Spleen (tissue), 11 donors: ENCODE results near the gene QPCT. TPM values are rescaled to one million over a fixed set of nuclear protein-coding genes. Genes with fewer than 3 reads are reported as not detected.

Experiments
- DNase-seq: peaks from one replicate; pipeline ENCODE4 v3.0.0-alpha.2; 2020
- H3K27ac ChIP-seq, 8 donors: fragments of 200-600 bp; sonication (generic) in 7 of 8; 1 replicate in 4 of 8; 2 replicates in 4 of 8; pipeline versions ENCODE4 v1.5.0 to v1.8.0; 2016 to 2021; ENCODE audit warnings: inconsistent platforms in 4 of 8, mild to moderate bottlenecking in 4 of 8, moderate library complexity in 1 of 8
- H3K27me3 ChIP-seq, 7 donors: fragments of 200-600 bp; sonication (generic) in 6 of 7; replicated peaks in 1 of 7; 1 replicate in 4 of 7; 2 replicates in 3 of 7; pipeline versions ENCODE4 v1.5.0 to v1.8.0; 2016 to 2021; ENCODE audit warnings: inconsistent platforms in 3 of 7, mild to moderate bottlenecking in 1 of 7
- H3K36me3 ChIP-seq, 6 donors: fragments of 200-600 bp; sonication (generic) in 5 of 6; 1 replicate in 4 of 6; 2 replicates in 2 of 6; pipeline versions ENCODE4 v1.5.0 to v1.8.0; 2016 to 2021; ENCODE audit warnings: inconsistent platforms in 2 of 6
- H3K4me1 ChIP-seq, 6 donors: fragments of 200-600 bp; sonication (generic) in 5 of 6; 1 replicate in 3 of 6; 2 replicates in 3 of 6; pipeline versions ENCODE4 v1.5.0 to v1.8.0; 2016 to 2021; ENCODE audit warnings: inconsistent platforms in 3 of 6
- H3K4me3 ChIP-seq, 8 donors: fragments of 200-600 bp; sonication (generic) in 7 of 8; 1 replicate in 4 of 8; 2 replicates in 4 of 8; pipeline versions ENCODE4 v1.5.0 to v1.8.0; 2016 to 2021; ENCODE audit warnings: inconsistent platforms in 4 of 8, mild to moderate bottlenecking in 4 of 8, moderate library complexity in 2 of 8
- H3K9me3 ChIP-seq, 8 donors: fragments of 200-600 bp; sonication (generic) in 7 of 8; 1 replicate in 4 of 8; 2 replicates in 4 of 8; pipeline versions ENCODE4 v1.5.0 to v1.8.0; 2016 to 2021; ENCODE audit warnings: inconsistent platforms in 4 of 8
- CTCF ChIP-seq, 11 experiments: fragments of 200-600 bp in 7 of 11; fragments of 450-650 bp in 4 of 11; sonication (generic) in 4 of 11; IDR thresholded peaks in 8 of 11; conservative IDR thresholded peaks in 3 of 11; 1 replicate in 7 of 11; 2 replicates in 4 of 11; pipeline versions ENCODE4 v1.4.0 to v1.8.0; 2016 to 2021; ENCODE audit warnings: antibody characterized with exemption in 11 of 11, inconsistent platforms in 4 of 11, mild to moderate bottlenecking in 1 of 11
- POLR2A ChIP-seq, 3 donors: fragments of 450-650 bp; IDR thresholded peaks; one replicate each; pipeline ENCODE4 v1.5.1; 2017; ENCODE audit warnings: antibody characterized with exemption in 3 of 3, mild to moderate bottlenecking in 1 of 3
- POLR2AphosphoS5 ChIP-seq, 3 donors: sonication (generic); formaldehyde crosslinking; IDR thresholded peaks; one replicate each; pipeline ENCODE4 v1.5.1; 2017; ENCODE audit warnings: antibody characterized with exemption in 3 of 3
- WGBS, 5 donors: extraction: QIAGEN DNeasy Blood & Tissue Kit in 3 of 5; methylation state at CpG; one replicate each; pipeline versions ENCODE4 v1.1.5 to v1.1.7; 2013 to 2018; 5-methylcytosine and 5-hydroxymethylcytosine counted together
- intact Hi-C: fragments of 100-400 bp; cut with DNase I; formaldehyde crosslinking; loops from one replicate; pipeline ENCODE4 v1.15.0; 2023; ENCODE audit warnings: low total_unique reads
- polyA plus RNA-seq, 3 donors: library from polyadenylated mRNA; stranded (reverse); fragments of 200-250 nt; gene quantifications; one replicate each; pipeline ENCODE4 v1.2.1, GENCODE V29; 2013
- total RNA-seq, 7 donors: library from RNA; depleted of rRNA in 3 of 7; stranded (reverse); fragments of >200 nt in 3 of 7; fragmentation: NEBNext Ultra II Directional in 4 of 7; extraction: Animal tissue kit (Norgen Biotek cat#: 25700) in 4 of 7; gene quantifications; one replicate each; pipeline versions ENCODE4 v1.1.0 to v1.2.1, GENCODE V29; 2016 to 2021
- donor health status: healthy with polysubstance abuse.
- donor health status: DM: no; HTN: no; CAD: no; lungs with moderate emphysema.
- donor health status: DM: no; HTN: no; CAD: no.
- donor health status: Bipolar disorder and iron deficiency.
- donor health status: healthy.
- donor health status: DM: no; HTN: no; CAD: no.
- donor health status: DM: yes; HTN: yes; CAD: no.

QPCT gene
- total and polyA plus RNA-seq, 10 donors: 4.2 to 46.0 (median 19.4) TPM

GRCh38 chr2:37361216-37361815, 16.9 kb downstream of the QPCT start:
- H3K4me1 ChIP-seq: peaks cover 0 to 1% (median 0%) of the 10 kb centered on the region in 6 donors
- no peak overlapping the region for H3K4me3 ChIP-seq
- WGBS, 5 donors: 91 to 98% (median 96%) methylated on average over 3 of the region's 3 CpGs
- intact Hi-C loops: no loop called here
- H3K9me3 ChIP-seq: no peaks in the 10 kb centered on the region
- H3K27me3 ChIP-seq: no peaks in the 10 kb centered on the region
- TF ChIP-seq CTCF (IDR thresholded peaks at IDR 0.05 in 8 of 11, conservative IDR thresholded peaks at IDR 0.05 in 3 of 11) (no peak), POLR2AphosphoS5 (IDR thresholded peaks at IDR 0.05) (no peak), POLR2A (IDR thresholded peaks at IDR 0.05) (no peak)
- H3K27ac ChIP-seq: no peak overlapping the region
- no peak for DNase-seq
- H3K36me3 ChIP-seq: peaks cover 0 to 27% (median 0%) of the 10 kb centered on the region in 6 donors

DNA sequence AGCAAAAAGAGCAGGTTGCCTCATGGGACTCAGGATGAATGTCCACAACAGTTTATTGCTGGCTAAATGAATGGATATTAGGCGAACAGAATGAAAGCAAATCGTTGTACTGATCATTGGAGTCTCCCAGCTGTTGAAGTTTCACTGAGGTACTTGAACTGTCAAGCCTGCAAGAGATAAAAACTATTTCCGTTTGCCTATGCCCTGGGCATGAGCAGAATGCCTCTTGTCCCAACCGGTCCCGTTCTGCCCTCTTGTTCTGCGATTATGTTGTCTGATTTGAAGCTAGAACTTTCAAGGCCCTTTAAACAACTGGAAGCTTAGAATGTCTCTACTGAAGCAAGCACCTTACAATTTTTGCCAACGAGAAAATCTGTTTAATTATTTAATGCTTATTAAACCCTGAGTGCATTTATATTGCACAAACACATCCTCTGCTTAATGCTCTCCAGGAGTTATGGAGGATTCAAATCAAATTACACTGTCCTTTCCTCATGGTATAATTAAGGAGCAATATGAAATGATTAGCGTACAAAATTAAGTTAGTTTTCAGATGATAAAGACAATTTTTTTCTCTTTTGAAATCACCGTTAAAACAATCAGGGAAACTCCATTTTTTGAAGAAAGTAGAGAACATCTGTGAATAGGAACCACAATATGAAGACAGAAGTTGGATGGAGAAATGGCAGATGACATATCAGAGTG, 17.7 kb downstream of the QPCT start:
- no peak overlapping the region for H3K4me3 ChIP-seq
- 89 to 95% (median 91%) methylated on average over 9 of the region's 9 CpGs for WGBS, 5 donors
- H3K27ac ChIP-seq: no peak overlapping the region
- TF ChIP-seq POLR2AphosphoS5 (IDR thresholded peaks at IDR 0.05) (no peak), CTCF (IDR thresholded peaks at IDR 0.05 in 8 of 11, conservative IDR thresholded peaks at IDR 0.05 in 3 of 11) (no peak), POLR2A (IDR thresholded peaks at IDR 0.05) (no peak)
- H3K4me1 ChIP-seq: peaks cover 0 to 10% (median 2%) of the 10 kb centered on the region in 6 donors
- no peak for DNase-seq
- H3K27me3 ChIP-seq: no peaks in the 10 kb centered on the region
- intact Hi-C loops: no loop called here
- H3K9me3 ChIP-seq: no peaks in the 10 kb centered on the region
- H3K36me3 ChIP-seq: peaks cover 0 to 33% (median 0%) of the 10 kb centered on the region in 6 donors

DNA sequence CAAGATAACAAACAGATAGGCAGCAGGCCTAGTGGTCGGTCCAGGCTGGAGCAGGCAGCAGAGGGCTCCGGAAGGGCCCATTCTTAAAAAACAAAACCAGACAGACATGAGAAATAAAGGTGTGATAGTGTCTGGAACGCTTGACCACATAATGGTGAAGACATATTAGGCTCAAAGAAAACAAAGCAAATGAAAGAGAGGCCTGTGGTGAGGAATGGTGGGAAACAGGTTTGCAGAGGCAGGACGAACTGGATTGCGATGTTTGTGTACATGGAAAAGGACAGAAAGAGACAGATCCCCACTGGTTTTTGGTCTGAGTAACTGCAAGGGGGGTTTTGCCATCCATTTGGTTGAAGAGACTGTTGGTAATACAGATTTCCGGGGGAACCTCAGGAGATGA, 19.9 kb downstream of the QPCT start:
- H3K27me3 ChIP-seq: no peaks in the 10 kb centered on the region
- no peak overlapping the region for H3K27ac ChIP-seq
- peaks cover 0 to 51% (median 0%) of the 10 kb centered on the region in 6 donors for H3K36me3 ChIP-seq
- H3K4me3 ChIP-seq: no peak overlapping the region
- H3K9me3 ChIP-seq: no peaks in the 10 kb centered on the region
- no peak for DNase-seq
- H3K4me1 ChIP-seq: peaks cover 0 to 12% (median 3%) of the 10 kb centered on the region in 6 donors
- 89 to 98% (median 94%) methylated on average over 6 of the region's 6 CpGs for WGBS, 5 donors
- intact Hi-C loops: no loop called here
- TF ChIP-seq POLR2A (IDR thresholded peaks at IDR 0.05) (no peak), CTCF (IDR thresholded peaks at IDR 0.05 in 8 of 11, conservative IDR thresholded peaks at IDR 0.05 in 3 of 11) (no peak), POLR2AphosphoS5 (IDR thresholded peaks at IDR 0.05) (no peak)

GRCh38 chr2:37365669-37366068, 21.2 kb downstream of the QPCT start:
- Histone ChIP-seq H3K9me3 (no peaks in the 10 kb centered on the region), H3K36me3 (peaks cover 0 to 48% (median 0%) of the 10 kb centered on the region in 6 donors), H3K27me3 (no peaks in the 10 kb centered on the region), H3K27ac (no peak overlapping the region), H3K4me1 (peaks cover 0 to 12% (median 3%) of the 10 kb centered on the region in 6 donors), H3K4me3 (no peak overlapping the region)
- DNase-seq: no peak
- intact Hi-C loops: no loop called here
- TF ChIP-seq POLR2AphosphoS5 (IDR thresholded peaks at IDR 0.05) (no peak), CTCF (IDR thresholded peaks at IDR 0.05 in 8 of 11, conservative IDR thresholded peaks at IDR 0.05 in 3 of 11) (no peak), POLR2A (IDR thresholded peaks at IDR 0.05) (no peak)
- 50 to 72% (median 64%) methylated on average over 2 of the region's 2 CpGs for WGBS, 5 donors
